Activated naive CD8-positive, alpha-beta T cell treated with anti-CD3 and anti-CD28 coated beads, Interleukin-2, amount 10 ng/mL, durations not matched to agents 7 days and 5 days (primary cell): ENCODE measurements around the gene TTLL11. TPM values are rescaled to one million over a fixed set of nuclear protein-coding genes. Genes with fewer than 3 reads are reported as not detected.

Experiments
- ATAC-seq: fragments of 150-1000 bp; cut with Tn5 transposase; one replicate; pipeline ENCODE4 v1.10.0; 2021; ENCODE audit warnings: low read depth, moderate library complexity
- POLR2A ChIA-PET: fragments of 350-600 bp; sonication (Branson Sonifier 250); formaldehyde crosslinking; loops from one replicate; lab custom pipeline; 2021; ENCODE audit warnings: antibody characterized with exemption; lab: Charles Lee
- DNase-seq: peaks from one replicate; pipeline ENCODE4 v3.0.0; 2021
- H3K27ac Mint-ChIP-seq: one replicate; pipeline ENCODE4 v1.8.0; 2022; ENCODE audit warnings: mild to moderate bottlenecking, mixed read lengths
- H3K27me3 Mint-ChIP-seq: one replicate; pipeline ENCODE4 v1.8.0; 2022; ENCODE audit warnings: mild to moderate bottlenecking, moderate library complexity, mixed read lengths
- H3K36me3 Mint-ChIP-seq: one replicate; pipeline ENCODE4 v1.8.0; 2021; ENCODE audit warnings: mild to moderate bottlenecking, mixed read lengths
- H3K4me1 Mint-ChIP-seq: one replicate; pipeline ENCODE4 v1.8.0; 2021; ENCODE audit warnings: mixed read lengths
- H3K4me3 Mint-ChIP-seq: one replicate; pipeline ENCODE4 v1.8.0; 2022; ENCODE audit warnings: mild to moderate bottlenecking, moderate library complexity, mixed read lengths
- H3K9me3 Mint-ChIP-seq: one replicate; pipeline ENCODE4 v1.8.0; 2021; ENCODE audit warnings: mixed read lengths
- total RNA-seq, 2 experiments: library from RNA; stranded (reverse); gene quantifications; one replicate each; pipeline ENCODE4 v1.2.3, GENCODE V29; 2021

The TTLL11 gene
- total RNA-seq, 2 experiments from 2014 or later = 3.9 to 4.1 TPM

DNA sequence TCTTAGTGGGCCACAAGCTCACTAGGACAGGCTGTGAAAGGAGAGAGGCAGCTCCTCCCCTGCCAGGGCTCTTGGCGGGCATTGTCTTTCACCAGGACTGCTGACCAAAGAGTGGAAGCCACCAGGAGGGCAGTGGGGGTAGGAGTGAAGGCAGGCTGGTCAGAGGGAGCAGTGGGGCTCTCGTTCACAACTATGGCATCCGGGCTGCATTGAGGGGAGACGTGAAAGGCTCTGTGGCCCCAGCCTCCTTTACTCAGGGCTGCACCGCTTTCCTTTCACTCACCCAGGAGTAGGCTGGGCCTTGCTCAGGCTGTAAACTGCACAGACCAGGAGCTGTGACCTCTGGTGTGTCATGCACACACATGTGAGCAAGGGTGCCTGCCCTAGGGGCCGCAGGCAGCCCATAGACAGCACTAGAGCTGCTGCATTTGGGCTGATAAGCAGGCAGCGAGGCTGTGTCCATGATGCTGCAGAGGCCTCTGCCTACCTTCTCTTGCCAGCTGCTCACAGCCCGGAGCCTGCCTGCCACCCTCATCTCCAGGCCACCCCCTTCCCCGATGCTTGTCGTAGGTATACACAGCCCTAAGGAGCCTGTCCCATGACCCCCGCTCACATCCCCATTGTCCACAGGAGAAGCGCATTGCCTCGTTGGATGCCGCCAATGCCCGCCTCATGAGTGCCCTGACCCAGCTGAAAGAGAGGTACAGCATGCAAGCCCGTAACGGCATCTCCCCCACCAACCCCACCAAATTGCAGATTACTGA is 311.2 kb downstream of the TTLL11 start:
- DNase-seq (no peak), ATAC-seq (no peak)
- Mint-ChIP-seq H3K36me3 (no peaks in the 10 kb centered on the region), H3K9me3 (peaks cover 1% of the 10 kb centered on the region), H3K27me3 (peaks cover 9% of the 10 kb centered on the region), H3K4me1 (peaks cover 9% of the 10 kb centered on the region), H3K27ac (no peak overlapping the region), H3K4me3 (no peak overlapping the region)
- POLR2A ChIA-PET = no interaction called here

DNA sequence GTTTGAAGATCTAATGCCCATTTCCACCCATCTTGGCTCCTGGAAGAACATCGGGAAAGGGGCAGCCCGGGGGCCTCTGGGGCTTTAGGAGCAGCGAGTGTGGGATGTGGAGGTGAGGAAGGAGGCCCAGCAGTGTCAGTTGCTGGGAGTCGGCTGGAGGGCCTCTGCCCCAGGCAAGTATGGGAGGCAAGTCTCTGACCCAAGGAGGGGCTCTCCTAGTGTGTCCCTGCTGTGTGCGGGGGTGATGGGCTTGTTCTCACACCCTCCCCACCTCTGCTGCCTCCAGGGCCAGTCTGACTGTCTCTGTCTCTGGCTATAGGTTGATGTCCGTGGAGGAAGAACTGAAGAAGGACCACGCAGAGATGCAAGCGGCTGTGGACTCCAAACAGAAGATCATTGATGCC is 312.0 kb downstream of the TTLL11 start:
- Mint-ChIP-seq H3K4me1 (peaks cover 9% of the 10 kb centered on the region), H3K4me3 (no peak overlapping the region), H3K27me3 (peaks cover 9% of the 10 kb centered on the region), H3K27ac (no peak overlapping the region), H3K36me3 (no peaks in the 10 kb centered on the region), H3K9me3 (peaks cover 1% of the 10 kb centered on the region)
- POLR2A ChIA-PET = no interaction called here
- DNase-seq (no peak), ATAC-seq (no peak)

DNA sequence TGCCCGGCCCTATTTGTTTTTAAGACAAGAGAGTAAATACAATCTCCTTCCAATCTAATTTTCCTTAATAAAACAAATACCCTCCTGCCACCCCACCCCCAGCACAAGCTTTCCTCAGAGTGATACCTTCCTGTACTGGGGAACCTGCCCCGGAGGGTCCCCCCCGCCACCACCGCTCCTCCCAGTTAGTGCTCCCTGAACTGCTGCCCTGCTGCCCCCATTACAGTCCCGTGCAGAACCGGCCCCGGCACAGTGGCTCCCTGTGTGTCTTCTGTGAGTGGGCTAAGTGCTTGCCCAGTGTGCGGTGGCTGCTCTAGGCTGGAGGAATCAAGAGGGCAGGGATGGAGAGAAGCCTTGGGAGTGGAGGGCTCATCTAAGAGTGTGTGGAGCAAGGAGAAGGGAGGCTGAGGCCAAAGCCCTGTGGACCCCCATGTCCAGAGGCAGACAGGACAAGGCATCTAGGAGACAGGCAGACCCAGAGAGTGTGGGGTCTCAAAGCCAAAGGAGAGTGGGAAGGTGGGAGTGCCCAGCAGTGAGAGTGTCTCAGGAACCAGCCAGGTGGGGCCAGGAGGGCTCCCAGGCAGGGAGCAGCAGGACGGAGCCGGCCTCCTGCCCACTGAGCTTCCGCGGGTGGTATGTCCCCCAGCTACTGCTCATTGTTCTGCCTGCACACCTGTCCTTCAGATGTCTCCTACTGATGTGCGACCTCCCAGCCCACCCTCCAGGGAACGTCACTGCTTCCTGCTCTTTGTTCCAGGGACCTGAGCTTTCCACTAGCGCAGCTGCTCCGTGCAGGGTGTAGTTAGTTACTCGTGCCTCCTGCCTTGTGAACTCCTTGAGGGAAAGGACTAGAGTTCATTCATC is 312.7 kb downstream of the TTLL11 start:
- no peak for ATAC-seq
- Mint-ChIP-seq H3K27ac (no peak overlapping the region), H3K9me3 (peaks cover 1% of the 10 kb centered on the region), H3K4me1 (peaks cover 9% of the 10 kb centered on the region), H3K27me3 (peaks cover 9% of the 10 kb centered on the region), H3K36me3 (no peaks in the 10 kb centered on the region), H3K4me3 (no peak overlapping the region)
- POLR2A ChIA-PET = no interaction called here
- DNase-seq = no peak

DNA sequence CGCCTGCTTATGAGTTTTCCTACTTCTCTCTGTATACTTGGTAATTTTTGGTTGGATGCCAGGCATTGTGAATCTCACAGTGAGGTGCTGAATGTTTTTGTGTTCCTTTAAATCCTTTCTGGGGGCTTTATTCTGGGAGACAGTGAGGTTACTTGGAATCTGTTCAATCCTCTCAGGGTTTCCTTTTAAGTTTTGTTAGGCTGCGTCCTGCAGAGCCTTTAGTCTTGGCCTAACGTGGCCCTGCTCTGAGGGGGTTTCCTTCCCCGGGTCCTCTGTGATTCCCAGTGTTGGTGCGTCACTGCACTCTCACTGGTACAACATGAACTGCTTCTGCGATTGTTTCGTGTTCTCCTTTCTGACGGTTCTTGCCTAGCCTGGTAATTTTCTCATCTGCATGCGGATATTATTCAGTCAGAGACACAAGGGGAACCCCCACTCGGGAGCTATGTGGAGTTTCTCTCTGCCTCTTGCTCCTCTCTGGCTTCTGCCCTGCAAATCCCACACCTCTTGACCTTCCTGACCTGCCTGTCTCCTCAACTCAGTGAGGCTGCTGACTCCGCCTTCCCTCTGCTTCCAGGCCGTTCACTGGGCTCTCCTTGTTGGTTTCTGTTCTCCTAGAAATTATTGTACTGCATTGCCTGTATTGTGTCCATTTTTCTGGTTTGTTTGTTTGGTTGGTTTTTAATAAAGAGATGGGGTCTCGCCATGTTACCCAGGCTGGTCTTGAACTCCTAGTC is 313.6 kb downstream of the TTLL11 start:
- Mint-ChIP-seq H3K9me3 (peaks cover 1% of the 10 kb centered on the region), H3K27ac (no peak overlapping the region), H3K4me3 (no peak overlapping the region), H3K4me1 (peaks cover 8% of the 10 kb centered on the region), H3K36me3 (no peaks in the 10 kb centered on the region), H3K27me3 (peaks cover 9% of the 10 kb centered on the region)
- ATAC-seq (no peak), DNase-seq (no peak)
- POLR2A ChIA-PET = no interaction called here

DNA sequence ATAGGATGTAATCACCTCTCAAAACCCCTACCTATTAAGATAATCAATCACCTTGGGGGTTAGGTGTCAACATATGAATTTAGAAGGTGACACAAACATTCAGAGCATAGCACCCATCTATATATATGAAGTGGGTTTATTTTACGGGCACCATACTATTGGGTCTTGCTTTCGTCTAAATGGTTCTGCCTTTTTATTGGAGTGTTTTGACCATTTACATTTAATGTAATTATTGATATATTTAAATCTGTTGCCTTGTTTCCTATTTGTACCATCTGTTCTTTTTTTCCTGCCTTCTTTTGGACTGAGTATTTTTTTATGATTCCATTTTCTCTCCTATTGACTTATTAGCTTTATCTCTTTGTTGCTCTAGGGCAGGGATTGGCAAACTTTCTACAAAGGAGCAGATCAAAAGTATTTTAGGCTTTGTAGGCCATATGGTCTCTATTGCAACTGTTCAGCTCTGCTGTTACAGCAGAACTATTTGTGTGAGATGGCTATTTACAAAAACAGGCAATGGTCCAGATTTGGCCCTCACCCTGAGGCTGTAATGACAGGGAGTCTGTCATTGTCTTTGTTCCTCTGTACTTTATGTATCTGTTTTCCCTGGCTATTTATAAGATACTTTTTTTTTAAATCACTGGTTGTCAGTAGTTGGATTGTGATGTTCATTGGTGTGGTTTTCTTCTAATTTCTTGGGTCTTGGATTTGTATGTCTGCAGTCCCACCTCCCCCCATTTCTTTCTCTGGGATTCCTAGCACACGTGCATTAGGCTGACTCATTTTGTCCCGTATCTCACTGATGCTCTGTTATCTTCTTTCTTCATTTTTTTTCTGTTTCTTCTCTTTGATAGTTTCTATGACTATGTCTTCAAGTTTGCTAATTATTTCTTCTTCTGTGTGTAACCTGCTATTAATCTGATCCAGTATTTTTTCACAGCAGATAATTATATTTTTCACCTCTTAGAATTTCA is 314.6 kb downstream of the TTLL11 start:
- Mint-ChIP-seq H3K27me3 (peaks cover 9% of the 10 kb centered on the region), H3K36me3 (no peaks in the 10 kb centered on the region), H3K4me1 (peaks cover 1% of the 10 kb centered on the region), H3K27ac (no peak overlapping the region), H3K4me3 (no peak overlapping the region), H3K9me3 (peaks cover 1% of the 10 kb centered on the region)
- POLR2A ChIA-PET = no interaction called here
- ATAC-seq (no peak), DNase-seq (no peak)

DNA sequence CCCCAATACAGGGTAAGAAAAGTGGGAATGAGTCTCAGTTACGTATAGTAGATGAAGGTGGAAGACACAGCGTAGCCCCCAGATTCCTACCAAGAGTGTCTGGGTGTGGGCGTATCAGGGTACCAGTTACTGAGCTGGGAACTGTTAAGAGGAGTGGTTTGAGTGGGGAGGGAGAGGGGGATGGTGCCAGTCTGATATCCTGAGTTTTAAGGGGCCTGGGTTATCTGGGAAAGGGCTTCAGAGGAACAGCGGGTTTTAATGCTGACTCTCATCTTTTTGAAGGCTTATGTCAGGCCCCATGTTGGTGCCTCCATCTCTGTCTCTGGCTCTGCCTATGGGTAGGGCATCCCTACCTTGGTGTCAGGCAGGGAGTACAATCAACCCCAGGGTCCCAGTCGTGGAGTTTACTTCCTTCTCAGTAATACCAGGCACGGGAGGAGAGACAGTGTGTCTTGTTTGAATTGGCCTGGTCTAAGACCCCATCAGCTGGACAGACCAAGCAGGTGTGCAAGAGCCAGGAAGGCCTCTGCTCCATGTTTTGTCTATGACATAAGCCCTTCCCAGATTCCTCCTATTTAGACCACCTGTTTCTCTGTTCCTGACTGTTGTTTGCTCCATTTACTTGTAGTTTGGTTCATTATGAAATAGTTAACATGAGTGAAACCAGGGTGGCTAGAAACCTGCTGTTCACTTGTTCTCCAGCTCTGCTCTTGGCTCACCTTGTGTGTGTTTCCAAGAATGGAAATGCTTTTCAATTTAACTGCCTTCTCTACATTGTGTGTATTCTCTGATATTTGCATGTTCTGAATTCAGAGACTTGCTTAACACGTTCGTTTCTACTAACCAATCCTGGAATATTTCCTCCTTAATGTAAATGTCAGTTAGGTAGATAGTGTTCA is 316.1 kb downstream of the TTLL11 start:
- Mint-ChIP-seq H3K27ac (no peak overlapping the region), H3K4me3 (no peak overlapping the region), H3K4me1 (no peaks in the 10 kb centered on the region), H3K36me3 (no peaks in the 10 kb centered on the region), H3K9me3 (peaks cover 1% of the 10 kb centered on the region), H3K27me3 (peaks cover 9% of the 10 kb centered on the region)
- ATAC-seq = no peak
- POLR2A ChIA-PET = no interaction called here
- DNase-seq = no peak

DNA sequence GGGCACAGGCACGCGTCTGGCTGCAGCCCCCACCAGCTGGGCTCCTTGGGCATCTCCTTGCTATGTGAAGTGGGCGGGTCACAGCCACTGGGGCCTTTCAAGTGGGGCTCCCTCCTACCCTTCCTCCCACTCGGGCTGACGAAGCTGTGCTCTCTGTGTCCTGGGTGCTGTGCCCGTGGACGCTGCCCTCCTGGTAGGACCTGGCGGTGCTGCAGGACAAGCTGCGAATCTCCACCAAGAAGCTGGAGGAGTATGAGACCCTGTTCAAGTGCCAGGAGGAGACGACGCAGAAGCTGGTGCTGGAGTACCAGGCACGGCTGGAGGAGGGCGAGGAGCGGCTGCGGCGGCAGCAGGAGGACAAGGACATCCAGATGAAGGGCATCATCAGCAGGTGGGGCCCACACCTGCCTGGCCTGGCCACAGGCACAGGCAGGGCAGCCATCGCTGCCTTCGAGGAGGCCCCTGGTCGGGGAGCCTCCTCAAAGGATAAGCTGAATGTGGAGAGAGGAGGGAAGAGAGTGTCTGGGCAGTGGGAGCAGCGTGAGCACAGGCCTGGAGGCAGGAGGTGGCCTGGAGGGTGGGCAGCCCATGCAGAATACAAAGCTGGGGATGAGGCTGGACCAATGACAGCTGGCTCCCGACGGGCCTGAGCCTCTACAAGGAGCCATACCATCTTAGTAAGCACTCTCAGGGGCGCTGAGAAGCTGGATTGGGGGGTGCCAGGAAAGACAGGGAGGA is 316.9 kb downstream of the TTLL11 start:
- Mint-ChIP-seq H3K9me3 (peaks cover 1% of the 10 kb centered on the region), H3K27me3 (peaks cover 9% of the 10 kb centered on the region), H3K36me3 (no peaks in the 10 kb centered on the region), H3K27ac (no peak overlapping the region), H3K4me1 (no peaks in the 10 kb centered on the region), H3K4me3 (no peak overlapping the region)
- POLR2A ChIA-PET = no interaction called here
- no peak for DNase-seq
- ATAC-seq = no peak

DNA sequence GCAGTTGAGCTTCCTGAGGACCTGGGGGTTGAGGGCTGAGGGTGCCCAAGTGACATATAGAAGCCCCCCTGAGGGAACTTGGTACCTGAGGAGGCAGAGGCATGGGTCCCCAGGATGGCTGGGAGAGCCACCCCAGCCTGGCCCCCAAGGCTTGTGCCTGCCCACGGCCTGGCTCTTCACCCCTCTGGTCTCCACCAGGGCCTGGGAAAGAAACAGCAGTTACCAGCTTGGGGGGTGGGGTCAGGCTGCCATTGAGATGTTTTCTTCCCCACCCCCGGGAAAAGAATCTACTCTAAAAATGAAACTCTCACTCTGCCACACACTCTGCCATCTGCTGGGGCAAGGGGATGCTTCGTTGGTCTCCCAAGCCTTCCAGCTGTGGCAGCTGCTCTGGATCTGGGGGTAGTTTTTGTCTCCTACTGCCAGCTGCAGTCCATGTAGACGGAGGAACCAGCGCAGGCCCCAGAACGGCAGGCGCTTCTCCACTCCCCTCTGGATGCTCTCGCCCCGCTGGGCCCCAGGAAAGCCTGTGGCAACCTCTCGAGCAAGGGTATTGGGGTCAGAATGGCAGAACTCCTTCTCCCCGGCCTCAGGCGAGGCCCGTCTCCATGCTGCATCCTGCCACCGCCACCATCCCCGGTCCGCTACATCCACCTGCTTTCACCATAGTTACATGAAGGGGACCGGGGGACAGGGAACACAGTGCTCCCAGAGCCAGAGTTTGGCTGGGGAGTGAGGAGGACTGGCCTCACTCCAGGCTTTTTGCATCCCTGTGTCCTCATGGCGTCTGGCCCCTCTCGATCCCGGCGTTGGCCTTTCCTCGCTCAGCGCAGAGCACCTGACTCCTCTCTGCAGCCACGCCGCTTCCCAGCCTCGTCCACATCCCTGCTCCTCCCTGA is 318.1 kb downstream of the TTLL11 start:
- no peak for DNase-seq
- H3K4me1 Mint-ChIP-seq = no peaks in the 10 kb centered on the region
- no peak for ATAC-seq
- no peaks in the 10 kb centered on the region for H3K36me3 Mint-ChIP-seq
- peaks cover 1% of the 10 kb centered on the region for H3K9me3 Mint-ChIP-seq
- H3K27ac Mint-ChIP-seq = no peak overlapping the region
- H3K27me3 Mint-ChIP-seq = peaks cover 6% of the 10 kb centered on the region
- POLR2A ChIA-PET = no interaction called here
- no peak overlapping the region for H3K4me3 Mint-ChIP-seq

DNA sequence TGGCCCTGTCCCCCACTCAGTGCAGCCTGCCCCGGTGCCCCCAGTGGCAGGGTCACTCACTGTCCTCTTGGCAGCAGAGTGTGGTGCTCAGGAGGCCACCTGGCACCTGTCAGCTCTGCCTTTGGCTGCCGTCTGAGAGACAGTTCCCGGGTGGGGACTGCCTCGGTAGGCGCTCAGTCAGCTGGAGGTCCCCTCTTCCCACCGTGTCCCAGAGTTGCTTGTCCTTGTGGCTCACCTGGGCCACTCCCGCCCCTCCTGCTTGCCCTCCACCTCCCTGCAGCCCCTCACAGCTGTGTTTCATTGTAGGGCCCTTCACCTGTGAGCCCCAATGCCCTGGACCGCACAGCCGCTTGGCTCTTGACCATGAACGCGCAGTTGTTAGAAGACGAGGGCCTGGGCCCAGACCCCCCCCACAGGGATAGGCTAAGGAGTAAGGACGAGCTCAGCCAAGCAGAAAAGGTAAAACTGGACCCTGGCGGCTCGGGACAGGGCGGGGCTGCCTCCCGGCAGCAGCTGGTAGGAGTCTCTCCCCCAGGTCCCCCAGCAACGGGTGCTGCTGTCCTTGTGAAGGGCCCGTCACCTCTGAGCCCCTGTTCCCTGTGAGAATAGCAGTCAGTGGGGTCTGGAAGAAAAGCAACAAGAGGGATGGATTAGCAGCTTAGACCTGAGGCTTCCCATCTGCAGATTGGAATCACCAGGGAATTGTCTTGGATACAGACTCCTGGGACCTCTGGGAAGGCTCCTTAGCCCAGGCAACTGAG is 319.0 kb downstream of the TTLL11 start:
- Mint-ChIP-seq H3K4me3 (no peak overlapping the region), H3K4me1 (no peaks in the 10 kb centered on the region), H3K27ac (no peak overlapping the region), H3K27me3 (peaks cover 4% of the 10 kb centered on the region), H3K36me3 (no peaks in the 10 kb centered on the region), H3K9me3 (peaks cover 1% of the 10 kb centered on the region)
- DNase-seq (no peak), ATAC-seq (no peak)
- POLR2A ChIA-PET = no interaction called here

DNA sequence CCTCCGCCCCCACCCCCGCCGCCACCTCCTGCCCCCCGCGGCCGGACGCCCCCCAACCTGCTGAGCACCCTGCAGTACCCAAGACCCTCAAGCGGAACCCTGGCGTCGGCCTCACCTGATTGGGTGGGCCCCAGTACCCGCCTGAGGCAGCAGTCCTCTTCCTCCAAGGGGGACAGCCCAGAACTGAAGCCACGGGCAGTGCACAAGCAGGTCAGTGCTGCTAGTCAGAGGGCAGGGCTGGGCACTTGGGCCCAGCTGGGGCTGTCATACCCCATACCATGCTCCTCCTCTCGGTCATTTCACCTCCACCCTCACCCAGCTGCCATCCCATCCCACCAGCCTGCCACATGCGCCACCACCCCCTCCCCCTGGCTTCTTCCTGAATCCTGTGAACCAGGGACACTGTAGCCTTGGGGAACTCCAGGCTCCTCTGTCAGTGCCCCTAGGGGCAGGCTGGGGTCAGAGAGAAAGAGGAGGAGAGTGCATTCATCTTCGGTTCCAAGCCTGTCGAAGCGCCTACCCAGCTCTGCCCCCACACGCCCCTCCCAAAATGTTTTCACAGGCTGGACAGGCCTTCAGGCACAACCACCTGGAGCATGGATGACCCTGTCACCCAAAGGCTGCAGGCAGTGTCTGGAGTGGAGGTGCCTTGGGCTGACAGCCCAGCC is 319.7 kb downstream of the TTLL11 start:
- Mint-ChIP-seq H3K36me3 (no peaks in the 10 kb centered on the region), H3K27me3 (no peaks in the 10 kb centered on the region), H3K4me3 (no peak overlapping the region), H3K4me1 (no peaks in the 10 kb centered on the region), H3K9me3 (peaks cover 1% of the 10 kb centered on the region), H3K27ac (no peak overlapping the region)
- ATAC-seq = no peak
- no peak for DNase-seq
- POLR2A ChIA-PET = no interaction called here
